PC-9 (cell line): ENCODE measurements around the gene SPEG. TPM values are rescaled to one million over a fixed set of nuclear protein-coding genes. Genes with fewer than 3 reads are reported as not detected.

Experiments
- BruUV-seq: library from RNA; stranded (reverse); fragments of 400-500 nt; replicated peaks from 2 replicates; lab custom pipeline; 2021; lab: Mats Ljungman, UMichigan
- CTCF ChIA-PET: fragments of 300-600 bp; sonication (Branson Sonifier 250); formaldehyde crosslinking; loops from one replicate; lab custom pipeline; 2022; ENCODE audit warnings: antibody characterized with exemption; lab: Charles Lee
- POLR2A ChIA-PET: fragments of 300-600 bp; sonication (Branson Sonifier 250); formaldehyde crosslinking; loops from one replicate; lab custom pipeline; 2022; ENCODE audit warnings: antibody characterized with exemption; ENCODE audit not compliant: unreplicated experiment; lab: Charles Lee
- DNase-seq, 2 experiments: peaks; one replicate each; pipeline versions ENCODE4 v3.0.0 to v3.0.0-alpha.2; 2015 to 2022; ENCODE audit warnings: mixed read lengths in 1 of 2
- H2AFZ ChIP-seq: fragments of 200-600 bp; sonication (generic); 2 replicates; pipeline ENCODE4 v1.8.1; 2017; ENCODE audit warnings: antibody characterized with exemption
- H3F3A ChIP-seq: fragments of 200-600 bp; sonication (generic); 2 replicates; pipeline ENCODE4 v1.8.1; 2017; ENCODE audit warnings: antibody characterized with exemption, mild to moderate bottlenecking, low read depth; ENCODE audit not compliant: insufficient read depth
- H3K27ac ChIP-seq: fragments of 200-600 bp; sonication (generic); 2 replicates; pipeline ENCODE4 v1.6.1; 2016; ENCODE audit warnings: mixed run types
- H3K27me3 ChIP-seq: fragments of 200-600 bp; sonication (generic); 2 replicates; pipeline ENCODE4 v1.6.1; 2016; ENCODE audit warnings: low read depth, mixed run types; ENCODE audit not compliant: insufficient read depth
- H3K36me3 ChIP-seq: fragments of 200-600 bp; sonication (generic); 2 replicates; pipeline ENCODE4 v1.6.1; 2016; ENCODE audit warnings: low read depth, mixed run types
- H3K4me1 ChIP-seq: fragments of 200-600 bp; sonication (generic); replicated peaks from 2 replicates; pipeline ENCODE4 v1.6.1; 2016; ENCODE audit warnings: mixed run types; ENCODE audit not compliant: insufficient read depth
- H3K4me2 ChIP-seq: fragments of 200-600 bp; sonication (generic); 2 replicates; pipeline ENCODE4 v1.6.1; 2017; ENCODE audit warnings: mixed run types
- H3K4me3 ChIP-seq: fragments of 200-600 bp; sonication (generic); 2 replicates; pipeline ENCODE4 v1.6.1; 2016; ENCODE audit warnings: mixed run types
- H3K79me2 ChIP-seq: fragments of 200-600 bp; sonication (generic); 2 replicates; pipeline ENCODE4 v1.6.1; 2017; ENCODE audit warnings: low read depth, mixed run types
- H3K9me2 ChIP-seq: fragments of 200-600 bp; sonication (generic); 2 replicates; pipeline ENCODE4 v1.8.1; 2017; ENCODE audit warnings: mild to moderate bottlenecking; ENCODE audit not compliant: insufficient read depth
- H3K9me3 ChIP-seq: fragments of 200-600 bp; sonication (generic); 2 replicates; pipeline ENCODE4 v1.8.1; 2016; ENCODE audit warnings: low read depth; ENCODE audit not compliant: insufficient read depth
- H4K20me1 ChIP-seq: fragments of 200-600 bp; sonication (generic); 2 replicates; pipeline ENCODE4 v1.8.1; 2017; ENCODE audit not compliant: insufficient read depth
- CTCF ChIP-seq: fragments of 200-600 bp; sonication (generic); conservative IDR thresholded peaks from 2 replicates; pipeline ENCODE4 v1.6.1; 2017; ENCODE audit warnings: mixed run types, antibody characterized with exemption, mild to moderate bottlenecking, moderate library complexity
- EZH2 ChIP-seq: fragments of 200-600 bp; sonication (generic); IDR thresholded peaks from 2 replicates; pipeline ENCODE4 v1.8.0; 2017; ENCODE audit warnings: antibody characterized with exemption, low read depth
- intact Hi-C: fragments of 100-400 bp; cut with micrococcal nuclease; formaldehyde crosslinking; loops from one replicate; pipeline ENCODE4 v1.10.0; 2022; ENCODE audit not compliant: unreplicated experiment
- total RNA-seq: library from RNA; stranded (reverse); gene quantifications from 2 replicates; pipeline ENCODE4 v1.2.3, GENCODE V29; 2021

Gene SPEG
- total RNA-seq, 1 experiment from 2014 or later: 46.8 TPM

- Histone ChIP-seq H3K79me2 (no peaks in the 10 kb centered on the region), H3K4me2 (no peak overlapping the region), H3K36me3 (no peaks in the 10 kb centered on the region), H3K27me3 (0 out of 2 replicates have a peak, but pooled peaks cover 3% of the 10 kb centered on the region), H4K20me1 (no peaks in the 10 kb centered on the region), H3K4me1 (no peaks in the 10 kb centered on the region), H3F3A (no peaks in the 10 kb centered on the region), H3K4me3 (no peak overlapping the region), H3K9me2 (no peaks in the 10 kb centered on the region), H3K27ac (no peak overlapping the region), H3K9me3 (no peaks in the 10 kb centered on the region), H2AFZ (no peak overlapping the region)
- POLR2A ChIA-PET: no interaction called here
- DNase-seq: no peak
- intact Hi-C loops: no loop called here
- BruUV-seq: no TSS peak
- TF ChIP-seq EZH2 (no peak), CTCF (no peak)
- CTCF ChIA-PET: no interaction called here
Measured at GRCh38 chr2:219417374-219417773, 17.3 kb upstream of the SPEG start.

GRCh38 chr2:219418155-219419011, 16.3 kb upstream of the SPEG start, which contains the start of gene DES:
TSS of gene DES (plus strand) at chr2:219418377. CDS start at chr2:219418463, 86 bp downstream.
- Histone ChIP-seq H3K4me1 (no peaks in the 10 kb centered on the region), H3K4me3 (no peak within 1 kb of the TSS), H3K9me3 (no peaks in the 10 kb centered on the region), H3K36me3 (no peaks in the 10 kb centered on the region), H3K9me2 (no peaks in the 10 kb centered on the region), H2AFZ (no peak within 1 kb of the TSS), H3K27me3 (no peaks in the 10 kb centered on the region), H4K20me1 (no peaks in the 10 kb centered on the region), H3K27ac (no peak within 1 kb of the TSS), H3K79me2 (no peaks in the 10 kb centered on the region), H3K4me2 (no peak within 1 kb of the TSS), H3F3A (no peaks in the 10 kb centered on the region)
- POLR2A ChIA-PET: no interaction called here
- BruUV-seq: no TSS peak
- intact Hi-C loops: no loop called here
- no peak for TF ChIP-seq CTCF
- no peak for TF ChIP-seq EZH2
- no peak for DNase-seq
- CTCF ChIA-PET: no interaction called here

GRCh38 chr2:219419012-219419324, 15.7 kb upstream of the SPEG start:
- Histone ChIP-seq H3K27ac (no peak overlapping the region), H3K4me1 (no peaks in the 10 kb centered on the region), H3K9me3 (no peaks in the 10 kb centered on the region), H3K9me2 (no peaks in the 10 kb centered on the region), H4K20me1 (no peaks in the 10 kb centered on the region), H3K27me3 (no peaks in the 10 kb centered on the region), H3K4me2 (no peak overlapping the region), H3K4me3 (no peak overlapping the region), H3K36me3 (no peaks in the 10 kb centered on the region), H3F3A (no peaks in the 10 kb centered on the region), H2AFZ (no peak overlapping the region), H3K79me2 (no peaks in the 10 kb centered on the region)
- ChIA-PET CTCF (no interaction called here), POLR2A (no interaction called here)
- no peak for DNase-seq
- intact Hi-C loops: no loop called here
- no TSS peak for BruUV-seq
- TF ChIP-seq CTCF (no peak), EZH2 (no peak)
